ENCODE results near the gene FABP1. TPM values are rescaled to one million over a fixed set of nuclear protein-coding genes. Genes with fewer than 3 reads are reported as not detected.

The FABP1 gene
- total and polyA plus RNA-seq, 2 donors from 2014 or later, result 1,596 TPM; not detected in 1

GRCh38 chr2:88133875-88134274 lies 6.0 kb upstream of the FABP1 start:
- DNase-seq, result no peak
- FAIRE-seq, result no peak
- TF ChIP-seq, protein P1, sequence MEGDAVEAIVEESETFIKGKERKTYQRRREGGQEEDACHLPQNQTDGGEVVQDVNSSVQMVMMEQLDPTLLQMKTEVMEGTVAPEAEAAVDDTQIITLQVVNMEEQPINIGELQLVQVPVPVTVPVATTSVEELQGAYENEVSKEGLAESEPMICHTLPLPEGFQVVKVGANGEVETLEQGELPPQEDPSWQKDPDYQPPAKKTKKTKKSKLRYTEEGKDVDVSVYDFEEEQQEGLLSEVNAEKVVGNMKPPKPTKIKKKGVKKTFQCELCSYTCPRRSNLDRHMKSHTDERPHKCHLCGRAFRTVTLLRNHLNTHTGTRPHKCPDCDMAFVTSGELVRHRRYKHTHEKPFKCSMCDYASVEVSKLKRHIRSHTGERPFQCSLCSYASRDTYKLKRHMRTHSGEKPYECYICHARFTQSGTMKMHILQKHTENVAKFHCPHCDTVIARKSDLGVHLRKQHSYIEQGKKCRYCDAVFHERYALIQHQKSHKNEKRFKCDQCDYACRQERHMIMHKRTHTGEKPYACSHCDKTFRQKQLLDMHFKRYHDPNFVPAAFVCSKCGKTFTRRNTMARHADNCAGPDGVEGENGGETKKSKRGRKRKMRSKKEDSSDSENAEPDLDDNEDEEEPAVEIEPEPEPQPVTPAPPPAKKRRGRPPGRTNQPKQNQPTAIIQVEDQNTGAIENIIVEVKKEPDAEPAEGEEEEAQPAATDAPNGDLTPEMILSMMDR (IDR thresholded peaks at IDR 0.05; ENCODE audit: borderline replicate concordance, extremely low read depth, insufficient read depth), result no peak
- Histone ChIP-seq H3K27me3 (ENCODE audit: control insufficient read depth, insufficient read depth, low read length) (no peaks in the 10 kb centered on the region), H3K9me3 (ENCODE audit: control insufficient read depth in 2 of 3, insufficient read depth in 1 of 3, low read length in 3 of 3) (no peaks in the 10 kb centered on the region), H3K27ac (ENCODE audit: low read depth in 2 of 2, low read length in 2 of 2) (no peak overlapping the region), H3K4me3 (ENCODE audit: low read length in 3 of 3) (no peak overlapping the region), H3K36me3 (ENCODE audit: control insufficient read depth in 2 of 3, insufficient read depth in 3 of 3, low read length in 3 of 3) (no peaks in the 10 kb centered on the region), H3K4me1 (ENCODE audit: control insufficient read depth in 2 of 3, insufficient read depth in 2 of 3, low read depth in 1 of 3, low read length in 3 of 3) (peaks cover 0 to 3% (median 0%) of the 10 kb centered on the region in 3 donors), H3K9ac (ENCODE audit: low read length in 3 of 3) (no peak overlapping the region)
- intact Hi-C loops (cut with DNase I), result no loop called here

- no peaks in the 10 kb centered on the region for H3K27me3 ChIP-seq (ENCODE audit: control insufficient read depth, insufficient read depth, low read length)
- no peak overlapping the region for H3K4me3 ChIP-seq (ENCODE audit: low read length in 3 of 3)
- TF ChIP-seq, protein P1 (IDR thresholded peaks at IDR 0.05; ENCODE audit: borderline replicate concordance, extremely low read depth, insufficient read depth), result no peak
- DNase-seq, result no peak
- FAIRE-seq, result no peak
- no peaks in the 10 kb centered on the region for H3K36me3 ChIP-seq (ENCODE audit: control insufficient read depth in 2 of 3, insufficient read depth in 3 of 3, low read length in 3 of 3)
- no peaks in the 10 kb centered on the region for H3K9me3 ChIP-seq (ENCODE audit: control insufficient read depth in 2 of 3, insufficient read depth in 1 of 3, low read length in 3 of 3)
- intact Hi-C loops (cut with DNase I), result no loop called here
- H3K4me1 ChIP-seq (ENCODE audit: control insufficient read depth in 2 of 3, insufficient read depth in 2 of 3, low read depth in 1 of 3, low read length in 3 of 3), result no peaks in the 10 kb centered on the region
- H3K27ac ChIP-seq (ENCODE audit: low read depth in 2 of 2, low read length in 2 of 2), result no peak overlapping the region
- H3K9ac ChIP-seq (ENCODE audit: low read length in 3 of 3), result no peak overlapping the region
Observed at GRCh38 chr2:88131999-88132368, 4.1 kb upstream of the FABP1 start.

DNA sequence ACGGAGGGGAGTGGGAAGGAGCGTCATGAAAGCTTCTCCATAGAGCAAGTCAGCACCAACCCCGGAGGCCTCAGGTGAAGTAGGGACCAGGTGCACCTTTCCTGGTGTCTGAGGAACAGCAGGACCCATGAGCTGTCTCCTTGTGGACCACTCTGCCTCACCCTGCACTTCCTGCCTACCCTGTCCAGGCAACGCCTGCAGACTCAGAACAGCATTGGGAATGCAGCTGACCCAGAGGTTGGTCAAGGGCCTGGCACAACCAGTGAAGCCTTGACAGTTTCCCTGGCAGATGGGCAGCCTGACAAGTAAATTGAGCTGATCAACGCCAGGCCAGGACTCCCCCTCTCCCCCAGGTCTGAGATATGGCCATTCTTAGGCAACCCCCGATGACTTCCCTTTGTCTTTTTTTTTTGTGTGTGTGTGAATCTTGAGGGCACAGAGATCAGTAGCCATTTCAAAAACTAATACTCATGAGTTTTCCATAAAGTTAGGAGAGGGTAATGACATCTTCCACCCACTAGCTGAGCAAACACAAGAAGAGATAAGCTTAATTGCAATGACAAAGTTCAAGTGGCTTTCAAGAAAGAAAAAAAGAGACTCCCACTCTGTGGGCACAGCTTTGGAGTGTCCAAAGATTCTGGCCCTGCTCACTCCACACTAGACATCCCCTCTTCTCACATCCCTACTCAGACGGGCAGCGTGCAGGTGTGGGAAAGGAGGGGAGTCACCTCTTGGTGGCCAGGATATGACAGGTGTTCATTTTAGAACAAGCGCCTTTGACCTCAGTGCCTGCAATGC lies 3.5 kb upstream of the FABP1 start:
- no peak for FAIRE-seq
- DNase-seq, result no peak
- intact Hi-C loops (cut with DNase I), result no loop called here
- no peak overlapping the region for H3K27ac ChIP-seq (ENCODE audit: low read depth in 2 of 2, low read length in 2 of 2)
- TF ChIP-seq, protein P1 (IDR thresholded peaks at IDR 0.05; ENCODE audit: borderline replicate concordance, extremely low read depth, insufficient read depth), result no peak
- H3K36me3 ChIP-seq (ENCODE audit: control insufficient read depth in 2 of 3, insufficient read depth in 3 of 3, low read length in 3 of 3), result no peaks in the 10 kb centered on the region
- no peak overlapping the region for H3K4me3 ChIP-seq (ENCODE audit: low read length in 3 of 3)
- no peaks in the 10 kb centered on the region for H3K9me3 ChIP-seq (ENCODE audit: control insufficient read depth in 2 of 3, insufficient read depth in 1 of 3, low read length in 3 of 3)
- no peaks in the 10 kb centered on the region for H3K27me3 ChIP-seq (ENCODE audit: control insufficient read depth, insufficient read depth, low read length)
- H3K4me1 ChIP-seq (ENCODE audit: control insufficient read depth in 2 of 3, insufficient read depth in 2 of 3, low read depth in 1 of 3, low read length in 3 of 3), result no peaks in the 10 kb centered on the region
- H3K9ac ChIP-seq (ENCODE audit: low read length in 3 of 3), result no peak overlapping the region

All from kidney (tissue), 14 donors.